Gastroesophageal sphincter (tissue), 4 donors: ENCODE data around the gene AK1. TPM values are rescaled to one million over a fixed set of nuclear protein-coding genes. Genes with fewer than 3 reads are reported as not detected.
A peak's percentile ranks its signal among the peaks of the same experiment; 100 is the strongest.

ENCODE experiments used
- ATAC-seq: fragments of 150-250 bp; one replicate; pipeline ENCODE4 v1.9.1; 2016; ENCODE audit warnings: mild to moderate bottlenecking, moderate library complexity
- H3K27ac ChIP-seq, 4 donors: fragments of 200-600 bp; sonication (generic) in 3 of 4; 1 replicate in 3 of 4; 2 replicates in 1 of 4; pipeline ENCODE4 v1.5.1; 2016 to 2019
- H3K27me3 ChIP-seq: fragments of 200-600 bp; sonication (generic); one replicate; pipeline ENCODE4 v1.5.1; 2019
- H3K36me3 ChIP-seq, 2 donors: fragments of 200-600 bp; sonication (generic); one replicate each; pipeline ENCODE4 v1.5.1; 2019; ENCODE audit warnings: control low read depth in 1 of 2
- H3K4me1 ChIP-seq, 3 donors: fragments of 200-600 bp; sonication (generic); 1 replicate in 2 of 3; 2 replicates in 1 of 3; pipeline ENCODE4 v1.5.1; 2016 to 2019; ENCODE audit warnings: control low read depth in 2 of 3
- H3K4me3 ChIP-seq, 2 donors: fragments of 200-600 bp; sonication (generic); one replicate each; pipeline ENCODE4 v1.5.1; 2019; ENCODE audit warnings: mild to moderate bottlenecking in 1 of 2, moderate library complexity in 1 of 2
- H3K9me3 ChIP-seq, 3 donors: fragments of 200-600 bp; sonication (generic); one replicate each; pipeline ENCODE4 v1.5.1; 2017 to 2019; ENCODE audit warnings: control low read depth in 2 of 3
- EP300 ChIP-seq: sonication (generic); formaldehyde crosslinking; IDR thresholded peaks from one replicate; pipeline ENCODE4 v1.6.1; 2017; ENCODE audit warnings: antibody characterized with exemption, mild to moderate bottlenecking
- POLR2A ChIP-seq, 2 donors: fragments of 450-650 bp; IDR thresholded peaks; one replicate each; pipeline ENCODE4 v1.6.1; 2017; ENCODE audit warnings: antibody characterized with exemption in 2 of 2, mild to moderate bottlenecking in 2 of 2, moderate library complexity in 1 of 2
- POLR2AphosphoS5 ChIP-seq: sonication (generic); formaldehyde crosslinking; IDR thresholded peaks from one replicate; pipeline ENCODE4 v1.6.1; 2017; ENCODE audit warnings: antibody characterized with exemption
- WGBS, 2 donors: methylation state at CpG; one replicate each; pipeline ENCODE4 v1.1.5; 2018; ENCODE audit warnings: low coverage in 1 of 2; 5-methylcytosine and 5-hydroxymethylcytosine counted together
- total RNA-seq, 4 donors: library from RNA; depleted of rRNA; stranded (reverse); fragments of >200 nt; gene quantifications; one replicate each; pipeline ENCODE4 v1.1.0, GENCODE V29; 2016
- TF ChIP-seq, protein P1 (sequence below), 4 experiments: fragments of 200-600 bp in 2 of 4; fragments of 450-650 bp in 2 of 4; sonication (generic) in 1 of 4; IDR thresholded peaks; one replicate each; pipeline ENCODE4 v1.5.1; 2017 to 2019; ENCODE audit warnings: antibody characterized with exemption in 4 of 4, mild to moderate bottlenecking in 2 of 4, moderate library complexity in 2 of 4

AK1 gene
- total RNA-seq, 4 donors from 2014 or later = 46.7 to 73.9 (median 49.7) TPM

DNA sequence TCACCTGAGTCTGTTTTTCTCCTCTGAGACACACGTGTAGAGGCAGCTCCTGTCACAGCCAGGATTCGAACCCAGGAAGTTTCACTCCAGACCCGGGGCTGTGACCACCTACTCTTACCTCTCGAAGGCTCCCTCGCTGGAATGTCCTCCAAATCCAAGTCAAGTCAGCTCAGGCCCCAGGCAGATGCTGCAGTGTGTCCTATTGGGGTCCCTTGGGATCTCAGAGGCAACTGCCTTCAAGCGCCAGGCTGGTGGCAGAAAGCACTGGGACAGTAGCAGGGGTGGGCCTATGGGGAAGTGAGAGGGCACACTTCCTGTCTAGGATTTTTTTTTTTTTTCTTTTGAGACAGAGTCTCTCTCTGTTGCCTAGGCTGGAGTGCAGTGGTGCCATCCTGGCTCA is 40.1 kb upstream of the AK1 start:
- H3K36me3 ChIP-seq = peaks cover 0 to 20% of the 10 kb centered on the region in 2 donors
- TF ChIP-seq EP300 (no peak), POLR2AphosphoS5 (no peak)
- TF ChIP-seq, protein P1, sequence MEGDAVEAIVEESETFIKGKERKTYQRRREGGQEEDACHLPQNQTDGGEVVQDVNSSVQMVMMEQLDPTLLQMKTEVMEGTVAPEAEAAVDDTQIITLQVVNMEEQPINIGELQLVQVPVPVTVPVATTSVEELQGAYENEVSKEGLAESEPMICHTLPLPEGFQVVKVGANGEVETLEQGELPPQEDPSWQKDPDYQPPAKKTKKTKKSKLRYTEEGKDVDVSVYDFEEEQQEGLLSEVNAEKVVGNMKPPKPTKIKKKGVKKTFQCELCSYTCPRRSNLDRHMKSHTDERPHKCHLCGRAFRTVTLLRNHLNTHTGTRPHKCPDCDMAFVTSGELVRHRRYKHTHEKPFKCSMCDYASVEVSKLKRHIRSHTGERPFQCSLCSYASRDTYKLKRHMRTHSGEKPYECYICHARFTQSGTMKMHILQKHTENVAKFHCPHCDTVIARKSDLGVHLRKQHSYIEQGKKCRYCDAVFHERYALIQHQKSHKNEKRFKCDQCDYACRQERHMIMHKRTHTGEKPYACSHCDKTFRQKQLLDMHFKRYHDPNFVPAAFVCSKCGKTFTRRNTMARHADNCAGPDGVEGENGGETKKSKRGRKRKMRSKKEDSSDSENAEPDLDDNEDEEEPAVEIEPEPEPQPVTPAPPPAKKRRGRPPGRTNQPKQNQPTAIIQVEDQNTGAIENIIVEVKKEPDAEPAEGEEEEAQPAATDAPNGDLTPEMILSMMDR (IDR thresholded peaks at IDR 0.05) = no peak
- peaks cover 0 to 68% (median 29%) of the 10 kb centered on the region in 3 donors for H3K4me1 ChIP-seq
- H3K27me3 ChIP-seq = peaks cover 6% of the 10 kb centered on the region
- H3K9me3 ChIP-seq = no peaks in the 10 kb centered on the region
- 26 to 64% methylated on average over 3 to 5 of the region's 6 CpGs for WGBS, 2 donors
- no peak for ATAC-seq
- peak overlapping the region in 3 of 4 donors; percentile 82 to 86 (median 83) for H3K27ac ChIP-seq
- no peak overlapping the region for H3K4me3 ChIP-seq

DNA sequence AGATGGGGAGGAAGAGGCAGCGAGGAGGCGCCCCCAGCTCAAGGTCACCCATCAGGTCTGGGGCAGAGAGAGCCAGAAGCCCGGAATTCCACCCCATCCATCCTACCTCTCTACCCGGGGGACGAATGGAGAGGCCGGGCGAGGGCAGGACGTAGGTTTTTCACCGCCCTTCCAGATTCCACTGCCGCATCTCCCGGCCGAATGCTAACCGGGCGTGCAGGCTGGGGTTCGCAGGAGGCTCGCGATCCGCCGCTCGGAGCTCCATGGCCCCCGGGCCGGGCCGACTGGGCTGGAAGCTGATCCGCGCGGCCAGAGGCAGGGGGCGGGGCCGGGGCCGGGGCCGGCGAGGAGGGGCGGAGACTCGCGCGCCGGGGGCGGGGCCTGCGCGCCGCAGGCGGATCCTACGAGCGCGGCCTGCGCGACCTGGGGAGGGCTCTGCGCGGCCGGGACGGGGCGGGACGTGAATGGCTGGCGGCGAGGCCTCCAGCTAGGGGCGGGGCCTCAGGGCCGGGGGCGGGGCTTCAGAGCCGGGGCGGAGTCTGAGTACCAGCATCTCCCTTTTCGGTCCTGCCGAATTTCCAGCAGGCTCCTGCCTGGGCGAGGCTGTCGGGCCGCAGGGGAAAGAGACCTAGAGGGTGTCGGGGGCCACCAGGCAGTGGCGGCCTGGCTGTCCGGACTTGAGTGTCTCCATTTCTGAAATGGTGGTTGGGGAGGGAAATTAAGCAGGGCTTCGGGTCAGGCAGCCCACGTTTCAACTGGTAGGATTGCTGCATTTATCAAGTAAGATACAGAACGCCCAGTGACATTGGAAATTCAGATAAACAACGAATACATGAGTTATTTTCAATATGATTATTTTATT is 39.5 kb upstream of the AK1 start, which contains the start of gene ST6GALNAC4:
Gene ST6GALNAC4, minus strand, starts transcription at position 322 of the 862 bp plus-strand sequence. CDS start 622 bp downstream, outside the sequence.
- peak within 1 kb of the TSS; percentile 45 to 64 for H3K4me3 ChIP-seq
- H3K27me3 ChIP-seq = peaks cover 4% of the 10 kb centered on the region
- peaks cover 0 to 26% of the 10 kb centered on the region in 2 donors for H3K36me3 ChIP-seq
- H3K27ac ChIP-seq = peak within 1 kb of the TSS in 3 of 4 donors; percentile 82 to 86 (median 83)
- H3K9me3 ChIP-seq = no peaks in the 10 kb centered on the region
- peaks cover 0 to 65% (median 29%) of the 10 kb centered on the region in 3 donors for H3K4me1 ChIP-seq
- WGBS, 2 donors = 17% methylated on average over 2 of the region's 71 CpGs; no CpG with 5 or more reads in 1 of the 2 donors
- peak; percentile 91 for ATAC-seq
- TF ChIP-seq, protein P1 (IDR thresholded peaks at IDR 0.05) = peak in 1 of 4 experiments; percentile 3
- TF ChIP-seq POLR2AphosphoS5 = peak; percentile 8
- TF ChIP-seq EP300 = no peak
- peak; percentile 22 to 50 for TF ChIP-seq POLR2A (IDR thresholded peaks at IDR 0.05)

DNA sequence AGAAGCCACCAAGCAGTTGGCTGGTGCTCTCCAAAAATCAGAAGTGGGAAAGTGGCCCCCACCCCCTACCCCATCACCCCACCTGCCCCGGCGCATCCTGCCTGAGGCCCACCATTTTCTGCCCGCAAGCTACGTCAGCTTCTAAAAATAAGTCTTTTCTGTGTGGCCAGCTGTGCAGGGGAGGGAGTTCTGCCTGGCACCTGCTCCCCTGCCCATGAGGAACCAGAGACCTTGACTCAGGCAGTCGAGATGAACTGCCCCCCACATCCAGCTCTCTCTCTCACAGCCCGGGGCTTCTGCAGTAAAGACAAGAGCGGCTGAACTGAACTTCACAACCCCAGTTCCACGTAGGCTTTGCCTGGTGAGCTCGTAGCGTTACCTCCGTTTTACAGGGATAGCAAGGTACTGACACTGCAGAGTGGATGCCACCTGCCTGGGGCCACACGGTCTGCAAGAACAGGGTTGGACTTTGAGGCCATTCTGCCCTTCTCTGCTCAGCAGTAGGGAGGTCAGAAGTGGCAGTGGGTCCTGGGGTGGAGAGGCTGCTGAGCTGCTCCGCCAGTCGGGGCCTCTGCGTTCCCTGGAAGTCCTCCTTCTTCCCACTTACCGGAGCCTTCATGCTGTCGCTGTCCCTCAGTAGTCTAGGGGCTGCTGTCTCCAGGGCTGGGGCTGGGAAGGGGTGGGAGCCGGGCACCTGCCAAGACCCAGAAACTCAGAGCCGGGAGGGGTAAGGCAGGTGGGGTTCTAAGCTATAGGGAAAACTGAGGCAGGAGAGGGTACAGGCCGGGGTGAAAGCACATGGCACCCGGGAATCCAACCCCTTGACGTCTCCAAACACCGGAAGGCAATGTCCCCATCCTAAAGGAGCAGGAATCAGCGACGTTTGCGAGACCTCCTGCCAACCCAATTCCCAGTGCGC is 38.6 kb upstream of the AK1 start:
- Histone ChIP-seq H3K4me1 (peaks cover 0 to 57% (median 29%) of the 10 kb centered on the region in 3 donors), H3K27me3 (no peaks in the 10 kb centered on the region), H3K36me3 (peaks cover 0 to 35% of the 10 kb centered on the region in 2 donors), H3K27ac (peak overlapping the region in 3 of 4 donors; percentile 79 to 83 (median 82)), H3K4me3 (peak overlapping the region; percentile 45 to 64), H3K9me3 (no peaks in the 10 kb centered on the region)
- ATAC-seq = no peak
- 20% methylated on average over 1 of the region's 27 CpGs; no CpG with 5 or more reads in 1 of the 2 donors for WGBS, 2 donors
- TF ChIP-seq EP300 = no peak
- TF ChIP-seq, protein P1 (IDR thresholded peaks at IDR 0.05) = no peak
- TF ChIP-seq POLR2A (IDR thresholded peaks at IDR 0.05) = no peak
- no peak for TF ChIP-seq POLR2AphosphoS5

DNA sequence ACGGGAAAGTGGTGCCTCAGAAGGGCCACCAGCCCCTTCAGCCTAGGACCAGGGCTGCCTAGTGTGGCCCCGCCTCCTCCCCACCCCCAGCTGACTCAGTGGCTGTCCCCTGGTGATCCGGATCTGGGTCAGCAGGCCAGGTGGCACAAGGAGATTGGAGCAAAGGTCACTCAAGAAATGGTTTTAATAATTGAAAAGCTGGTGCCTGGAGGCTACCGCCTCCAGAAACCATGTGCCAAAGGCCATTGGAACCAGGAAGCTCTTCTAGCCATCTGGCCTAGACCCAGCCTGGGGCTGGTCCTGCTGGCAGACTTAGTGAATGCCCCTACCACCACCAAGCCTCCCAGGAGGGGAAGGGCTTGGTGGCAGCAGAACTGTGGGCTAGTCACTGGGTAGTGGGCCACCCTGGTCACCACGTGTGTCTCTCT is 37.9 kb upstream of the AK1 start:
- peak overlapping the region in 3 of 4 donors; percentile 79 to 83 (median 82) for H3K27ac ChIP-seq
- H3K4me1 ChIP-seq = peaks cover 0 to 58% (median 29%) of the 10 kb centered on the region in 3 donors
- no peaks in the 10 kb centered on the region for H3K27me3 ChIP-seq
- TF ChIP-seq, protein P1 (IDR thresholded peaks at IDR 0.05) = no peak
- TF ChIP-seq POLR2AphosphoS5 (no peak), EP300 (no peak), POLR2A (IDR thresholded peaks at IDR 0.05) (no peak)
- 100% methylated on average over 1 of the region's 5 CpGs; no CpG with 5 or more reads in 1 of the 2 donors for WGBS, 2 donors
- H3K9me3 ChIP-seq = no peaks in the 10 kb centered on the region
- H3K36me3 ChIP-seq = peaks cover 0 to 42% of the 10 kb centered on the region in 2 donors
- no peak for ATAC-seq
- H3K4me3 ChIP-seq = peak overlapping the region in 1 of 2 donors; percentile 64
